Neural cell (in vitro differentiated cells): ENCODE results near the gene SYNGR4. TPM values are rescaled to one million over a fixed set of nuclear protein-coding genes. Genes with fewer than 3 reads are reported as not detected.

Experiments
- H2AFZ ChIP-seq: fragments of 200-600, 300-800 bp; sonication (generic), shearing (Covaris generic); 2 replicates; pipeline ENCODE4 v1.6.0; 2014; ENCODE audit warnings: low read depth, mild to moderate bottlenecking, antibody characterized with exemption, low read length, moderate library complexity
- H3F3A ChIP-seq: fragments of 200-600 bp; shearing (Covaris generic); 2 replicates; pipeline ENCODE4 v1.6.1; 2016; ENCODE audit warnings: mild to moderate bottlenecking, moderate library complexity, mixed read lengths, antibody characterized with exemption, low read length; ENCODE audit not compliant: insufficient read depth, poor library complexity, severe bottlenecking
- H3K27ac ChIP-seq: fragments of 200-600, 300-800 bp; sonication (generic), shearing (Covaris generic); 2 replicates; pipeline ENCODE4 v1.5.1; 2014; ENCODE audit warnings: mild to moderate bottlenecking, low read length, moderate library complexity
- H3K27me3 ChIP-seq: fragments of 300-800, 200-600 bp; sonication (generic), shearing (Covaris generic); 2 replicates; pipeline ENCODE4 v1.6.0; 2014; ENCODE audit warnings: mild to moderate bottlenecking, low read depth, low read length, moderate library complexity; ENCODE audit not compliant: insufficient read depth
- H3K36me3 ChIP-seq: fragments of 300-800, 200-600 bp; sonication (generic), shearing (Covaris generic); 2 replicates; pipeline ENCODE4 v1.5.1; 2014; ENCODE audit warnings: mild to moderate bottlenecking, antibody characterized with exemption, low read length, moderate library complexity; ENCODE audit not compliant: insufficient read depth
- H3K4me2 ChIP-seq: fragments of 300-800, 200-600 bp; sonication (generic), shearing (Covaris generic); 2 replicates; pipeline ENCODE4 v1.6.0; 2014; ENCODE audit warnings: mild to moderate bottlenecking, low read length
- H3K4me3 ChIP-seq: fragments of 300-800, 200-600 bp; sonication (generic), shearing (Covaris generic); 2 replicates; pipeline ENCODE4 v1.5.1; 2014; ENCODE audit warnings: mild to moderate bottlenecking, low read length, moderate library complexity
- H3K79me2 ChIP-seq: fragments of 200-600 bp; shearing (Covaris generic); replicated peaks from 2 replicates; pipeline ENCODE4 v1.6.0; 2014; ENCODE audit warnings: mild to moderate bottlenecking, low read length, moderate library complexity; ENCODE audit not compliant: insufficient read depth
- H3K9ac ChIP-seq: fragments of 300-800, 200-600 bp; sonication (generic), shearing (Covaris generic); 2 replicates; pipeline ENCODE4 v1.6.1; 2016; ENCODE audit warnings: mild to moderate bottlenecking, low read length, mixed read lengths
- H3K9me2 ChIP-seq: fragments of 200-600 bp; shearing (Covaris generic); 2 replicates; pipeline ENCODE4 v1.6.1; 2016; ENCODE audit warnings: mild to moderate bottlenecking, low read length, mixed read lengths; ENCODE audit not compliant: insufficient read depth
- H3K9me3 ChIP-seq: fragments of 200-600, 300-800 bp; sonication (generic), shearing (Covaris generic); 2 replicates; pipeline ENCODE4 v1.6.1; 2016; ENCODE audit warnings: mild to moderate bottlenecking, mixed run types, low read length, moderate library complexity, mixed read lengths
- H4K20me1 ChIP-seq: fragments of 200-600 bp; shearing (Covaris generic); 2 replicates; pipeline ENCODE4 v1.6.1; 2016; ENCODE audit warnings: mild to moderate bottlenecking, mixed run types; ENCODE audit not compliant: insufficient read depth
- CTCF ChIP-seq: fragments of 450-650 bp; IDR thresholded peaks from 2 replicates; pipeline ENCODE4 v1.5.1; 2014; ENCODE audit warnings: antibody characterized with exemption, mild to moderate bottlenecking, moderate library complexity; ENCODE audit not compliant: poor library complexity, severe bottlenecking
- EP300 ChIP-seq: fragments of 450-650 bp; conservative IDR thresholded peaks from 2 replicates; pipeline ENCODE4 v1.6.1; 2014; ENCODE audit warnings: antibody characterized with exemption, mild to moderate bottlenecking, moderate library complexity; ENCODE audit not compliant: poor library complexity, severe bottlenecking
- RAD21 ChIP-seq: fragments of 450-650 bp; conservative IDR thresholded peaks from 2 replicates; pipeline ENCODE4 v1.6.1; 2014; ENCODE audit warnings: antibody characterized with exemption, mild to moderate bottlenecking, moderate library complexity
- SMC3 ChIP-seq: fragments of 450-650 bp; conservative IDR thresholded peaks from 2 replicates; pipeline ENCODE4 v1.6.1; 2014; ENCODE audit warnings: antibody characterized with exemption, mild to moderate bottlenecking, moderate library complexity; ENCODE audit not compliant: poor library complexity
- polyA plus RNA-seq: library from polyadenylated mRNA; depleted of rRNA; stranded (reverse); fragments of >200 nt; gene quantifications from 2 replicates; pipeline ENCODE4 v1.2.3, GENCODE V29; 2014
- TF ChIP-seq, protein P1 (sequence below): IDR thresholded peaks from 2 replicates; pipeline ENCODE4 v1.6.1; 2012; ENCODE audit warnings: borderline replicate concordance

SYNGR4 gene
- polyA plus RNA-seq, 1 donor from 2014 or later, result not detected

DNA sequence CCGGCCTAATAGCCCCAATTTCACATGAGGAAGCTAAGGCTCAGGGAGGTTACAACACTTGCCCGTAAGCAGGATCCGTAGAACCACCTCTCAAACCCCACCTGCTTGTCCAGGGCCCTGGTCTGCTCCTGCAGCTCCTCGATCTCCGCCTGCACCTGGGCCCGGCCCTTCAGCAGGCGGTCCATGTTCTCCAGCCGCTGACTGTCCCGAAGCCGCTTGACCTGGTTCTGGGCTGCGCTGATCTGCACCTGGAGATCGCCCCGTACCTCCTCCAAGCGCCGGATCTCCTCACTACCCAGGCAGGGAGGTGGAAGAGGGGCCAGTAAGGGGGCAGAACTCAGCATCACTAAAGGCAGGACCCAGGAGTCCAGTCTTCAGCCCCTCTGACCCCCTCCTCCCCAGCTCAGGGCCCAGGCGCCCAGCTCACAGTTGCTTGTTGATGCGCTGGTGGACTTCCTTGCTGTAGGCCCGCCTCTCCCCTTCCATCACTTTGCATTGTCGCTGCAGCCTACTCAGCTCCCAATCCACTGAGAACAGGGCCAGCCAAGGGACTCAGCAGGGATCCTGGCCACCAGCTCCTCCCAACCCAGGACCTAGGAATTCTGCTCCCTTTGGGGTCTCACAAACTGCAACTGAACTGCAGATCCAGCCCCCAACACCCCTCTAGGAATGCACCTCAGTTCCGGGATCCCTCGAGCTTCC, 45.7 kb upstream of the SYNGR4 start:
- no peaks in the 10 kb centered on the region for H3K27me3 ChIP-seq

GRCh38 chr19:48319647-48320541, 44.3 kb upstream of the SYNGR4 start:
- Histone ChIP-seq H3K27ac (no peak overlapping the region), H3F3A (no peaks in the 10 kb centered on the region), H3K79me2 (no peaks in the 10 kb centered on the region), H4K20me1 (no peaks in the 10 kb centered on the region), H3K9me3 (no peaks in the 10 kb centered on the region), H3K4me2 (no peak overlapping the region), H3K9ac (no peak overlapping the region), H3K9me2 (no peaks in the 10 kb centered on the region), H2AFZ (no peak overlapping the region), H3K36me3 (no peaks in the 10 kb centered on the region), H3K27me3 (no peaks in the 10 kb centered on the region), H3K4me3 (no peak overlapping the region)
- TF ChIP-seq CTCF, result peak; percentile 11
- TF ChIP-seq, protein P1, sequence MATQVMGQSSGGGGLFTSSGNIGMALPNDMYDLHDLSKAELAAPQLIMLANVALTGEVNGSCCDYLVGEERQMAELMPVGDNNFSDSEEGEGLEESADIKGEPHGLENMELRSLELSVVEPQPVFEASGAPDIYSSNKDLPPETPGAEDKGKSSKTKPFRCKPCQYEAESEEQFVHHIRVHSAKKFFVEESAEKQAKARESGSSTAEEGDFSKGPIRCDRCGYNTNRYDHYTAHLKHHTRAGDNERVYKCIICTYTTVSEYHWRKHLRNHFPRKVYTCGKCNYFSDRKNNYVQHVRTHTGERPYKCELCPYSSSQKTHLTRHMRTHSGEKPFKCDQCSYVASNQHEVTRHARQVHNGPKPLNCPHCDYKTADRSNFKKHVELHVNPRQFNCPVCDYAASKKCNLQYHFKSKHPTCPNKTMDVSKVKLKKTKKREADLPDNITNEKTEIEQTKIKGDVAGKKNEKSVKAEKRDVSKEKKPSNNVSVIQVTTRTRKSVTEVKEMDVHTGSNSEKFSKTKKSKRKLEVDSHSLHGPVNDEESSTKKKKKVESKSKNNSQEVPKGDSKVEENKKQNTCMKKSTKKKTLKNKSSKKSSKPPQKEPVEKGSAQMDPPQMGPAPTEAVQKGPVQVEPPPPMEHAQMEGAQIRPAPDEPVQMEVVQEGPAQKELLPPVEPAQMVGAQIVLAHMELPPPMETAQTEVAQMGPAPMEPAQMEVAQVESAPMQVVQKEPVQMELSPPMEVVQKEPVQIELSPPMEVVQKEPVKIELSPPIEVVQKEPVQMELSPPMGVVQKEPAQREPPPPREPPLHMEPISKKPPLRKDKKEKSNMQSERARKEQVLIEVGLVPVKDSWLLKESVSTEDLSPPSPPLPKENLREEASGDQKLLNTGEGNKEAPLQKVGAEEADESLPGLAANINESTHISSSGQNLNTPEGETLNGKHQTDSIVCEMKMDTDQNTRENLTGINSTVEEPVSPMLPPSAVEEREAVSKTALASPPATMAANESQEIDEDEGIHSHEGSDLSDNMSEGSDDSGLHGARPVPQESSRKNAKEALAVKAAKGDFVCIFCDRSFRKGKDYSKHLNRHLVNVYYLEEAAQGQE, result no peak
- TF ChIP-seq EP300, result no peak

More for the DNA sequence above, 45.7 kb upstream of the SYNGR4 start:
- H3K9me2 ChIP-seq, result no peaks in the 10 kb centered on the region
- no peak overlapping the region for H3K4me3 ChIP-seq
- no peak overlapping the region for H3K27ac ChIP-seq
- H3K79me2 ChIP-seq, result no peaks in the 10 kb centered on the region
- H3K36me3 ChIP-seq, result no peaks in the 10 kb centered on the region
- H3K9me3 ChIP-seq, result no peaks in the 10 kb centered on the region
- H4K20me1 ChIP-seq, result no peaks in the 10 kb centered on the region
- H3K9ac ChIP-seq, result no peak overlapping the region
- no peaks in the 10 kb centered on the region for H3F3A ChIP-seq
- H3K4me2 ChIP-seq, result no peak overlapping the region
- TF ChIP-seq SMC3 (no peak), RAD21 (no peak), CTCF (no peak)
- H2AFZ ChIP-seq, result no peak overlapping the region
